ENCODE measurements around the gene STAM2.
"Not testable (repeated sequence)": the region's sequence is repeated elsewhere in the genome, so short reads cannot be mapped to it uniquely, and the experiment has no call there.

The STAM2 gene

GRCh38 chr2:152174574-152174973 is 989 bp downstream of the STAM2 start:
- no peak for DNase-seq
- in situ Hi-C loops (cut with MboI; ENCODE audit: low pct_unique_long_range_greater_than_20kb, low sequenced_read_pairs), result no loop called here

GRCh38 chr2:152173831-152174230 is 1.7 kb downstream of the STAM2 start:
- no peak for DNase-seq
- in situ Hi-C loops (cut with MboI; ENCODE audit: low pct_unique_long_range_greater_than_20kb, low sequenced_read_pairs), result no loop called here

GRCh38 chr2:152172201-152172785 is 3.3 kb downstream of the STAM2 start:
- DNase-seq; in situ Hi-C loops (cut with MboI; ENCODE audit: low pct_unique_long_range_greater_than_20kb, low sequenced_read_pairs): not testable (repeated sequence)

- no peak for DNase-seq
- in situ Hi-C loops (cut with MboI; ENCODE audit: low pct_unique_long_range_greater_than_20kb, low sequenced_read_pairs), result no loop called here
Measured at GRCh38 chr2:152171718-152172117, 3.8 kb downstream of the STAM2 start.

- DNase-seq; in situ Hi-C loops (cut with MboI; ENCODE audit: low pct_unique_long_range_greater_than_20kb, low sequenced_read_pairs): not testable (repeated sequence)
Measured at GRCh38 chr2:152169158-152169557, 6.4 kb downstream of the STAM2 start.

- in situ Hi-C loops (cut with MboI; ENCODE audit: low pct_unique_long_range_greater_than_20kb, low sequenced_read_pairs); DNase-seq: not testable (repeated sequence)
Measured at GRCh38 chr2:152167470-152167869, 8.1 kb downstream of the STAM2 start.

- in situ Hi-C loops (cut with MboI; ENCODE audit: low pct_unique_long_range_greater_than_20kb, low sequenced_read_pairs), result no loop called here
- no peak for DNase-seq
Measured at GRCh38 chr2:152167065-152167464, 8.5 kb downstream of the STAM2 start.

GRCh38 chr2:152166633-152167032 is 8.9 kb downstream of the STAM2 start:
- in situ Hi-C loops (cut with MboI; ENCODE audit: low pct_unique_long_range_greater_than_20kb, low sequenced_read_pairs), result no loop called here
- no peak for DNase-seq

- in situ Hi-C loops (cut with MboI; ENCODE audit: low pct_unique_long_range_greater_than_20kb, low sequenced_read_pairs), result no loop called here
- no peak for DNase-seq
Measured at GRCh38 chr2:152165780-152166179, 9.8 kb downstream of the STAM2 start.

GRCh38 chr2:152165306-152165705 is 10.3 kb downstream of the STAM2 start:
- no peak for DNase-seq
- in situ Hi-C loops (cut with MboI; ENCODE audit: low pct_unique_long_range_greater_than_20kb, low sequenced_read_pairs), result no loop called here

- in situ Hi-C loops (cut with MboI; ENCODE audit: low pct_unique_long_range_greater_than_20kb, low sequenced_read_pairs); DNase-seq: not testable (repeated sequence)
Measured at GRCh38 chr2:152163669-152164068, 11.9 kb downstream of the STAM2 start.

- in situ Hi-C loops (cut with MboI; ENCODE audit: low pct_unique_long_range_greater_than_20kb, low sequenced_read_pairs), result no loop called here
- DNase-seq, result no peak
Measured at GRCh38 chr2:152162141-152162540, 13.4 kb downstream of the STAM2 start.

GRCh38 chr2:152161598-152161997 is 14.0 kb downstream of the STAM2 start:
- in situ Hi-C loops (cut with MboI; ENCODE audit: low pct_unique_long_range_greater_than_20kb, low sequenced_read_pairs), result no loop called here
- no peak for DNase-seq

- in situ Hi-C loops (cut with MboI; ENCODE audit: low pct_unique_long_range_greater_than_20kb, low sequenced_read_pairs); DNase-seq: not testable (repeated sequence)
Measured at GRCh38 chr2:152160378-152160777, 15.2 kb downstream of the STAM2 start.

- in situ Hi-C loops (cut with MboI; ENCODE audit: low pct_unique_long_range_greater_than_20kb, low sequenced_read_pairs), result no loop called here
- DNase-seq, result no peak
Measured at GRCh38 chr2:152157253-152157652, 18.3 kb downstream of the STAM2 start.

GRCh38 chr2:152155209-152155608 is 20.4 kb downstream of the STAM2 start:
- no peak for DNase-seq
- in situ Hi-C loops (cut with MboI; ENCODE audit: low pct_unique_long_range_greater_than_20kb, low sequenced_read_pairs), result no loop called here

- no peak for DNase-seq
- in situ Hi-C loops (cut with MboI; ENCODE audit: low pct_unique_long_range_greater_than_20kb, low sequenced_read_pairs), result no loop called here
Measured at GRCh38 chr2:152154462-152154861, 21.1 kb downstream of the STAM2 start.

- peak; percentile 7 for DNase-seq
- in situ Hi-C loops (cut with MboI; ENCODE audit: low pct_unique_long_range_greater_than_20kb, low sequenced_read_pairs), result no loop called here
Measured at GRCh38 chr2:152134488-152135280, 40.9 kb downstream of the STAM2 start.

GRCh38 chr2:152132306-152132705 is 43.3 kb downstream of the STAM2 start:
- no peak for DNase-seq
- in situ Hi-C loops (cut with MboI; ENCODE audit: low pct_unique_long_range_greater_than_20kb, low sequenced_read_pairs), result no loop called here

GRCh38 chr2:152127628-152128027 is 47.9 kb downstream of the STAM2 start:
- in situ Hi-C loops (cut with MboI; ENCODE audit: low pct_unique_long_range_greater_than_20kb, low sequenced_read_pairs), result no loop called here
- no peak for DNase-seq

- DNase-seq, result no peak
- in situ Hi-C loops (cut with MboI; ENCODE audit: low pct_unique_long_range_greater_than_20kb, low sequenced_read_pairs), result no loop called here
Measured at GRCh38 chr2:152126664-152127063, 48.9 kb downstream of the STAM2 start.
